ENCODE measurements around the gene PDE9A.

DNA sequence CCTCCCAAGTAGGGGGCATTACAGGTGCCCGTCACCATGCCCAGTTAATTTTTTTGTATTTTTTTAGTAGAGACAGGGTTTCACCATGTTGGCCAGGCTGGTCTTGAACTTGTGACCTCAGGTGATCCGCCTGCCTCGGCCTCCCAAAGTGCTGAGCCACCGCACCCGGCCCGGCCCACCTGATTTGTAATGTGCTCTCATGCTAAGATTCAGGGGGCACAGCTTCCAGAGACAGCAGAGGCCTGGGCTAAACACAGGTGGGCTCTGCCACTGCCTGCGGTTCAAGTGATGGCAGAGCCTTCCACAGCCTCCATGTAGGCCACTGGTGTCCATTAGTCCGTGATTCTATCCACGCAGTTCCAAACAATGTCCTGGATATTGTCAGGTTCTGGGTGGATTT, 98.4 kb downstream of the PDE9A start:
- TF ChIP-seq, protein P1, sequence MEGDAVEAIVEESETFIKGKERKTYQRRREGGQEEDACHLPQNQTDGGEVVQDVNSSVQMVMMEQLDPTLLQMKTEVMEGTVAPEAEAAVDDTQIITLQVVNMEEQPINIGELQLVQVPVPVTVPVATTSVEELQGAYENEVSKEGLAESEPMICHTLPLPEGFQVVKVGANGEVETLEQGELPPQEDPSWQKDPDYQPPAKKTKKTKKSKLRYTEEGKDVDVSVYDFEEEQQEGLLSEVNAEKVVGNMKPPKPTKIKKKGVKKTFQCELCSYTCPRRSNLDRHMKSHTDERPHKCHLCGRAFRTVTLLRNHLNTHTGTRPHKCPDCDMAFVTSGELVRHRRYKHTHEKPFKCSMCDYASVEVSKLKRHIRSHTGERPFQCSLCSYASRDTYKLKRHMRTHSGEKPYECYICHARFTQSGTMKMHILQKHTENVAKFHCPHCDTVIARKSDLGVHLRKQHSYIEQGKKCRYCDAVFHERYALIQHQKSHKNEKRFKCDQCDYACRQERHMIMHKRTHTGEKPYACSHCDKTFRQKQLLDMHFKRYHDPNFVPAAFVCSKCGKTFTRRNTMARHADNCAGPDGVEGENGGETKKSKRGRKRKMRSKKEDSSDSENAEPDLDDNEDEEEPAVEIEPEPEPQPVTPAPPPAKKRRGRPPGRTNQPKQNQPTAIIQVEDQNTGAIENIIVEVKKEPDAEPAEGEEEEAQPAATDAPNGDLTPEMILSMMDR (IDR thresholded peaks at IDR 0.05): no peak
- TF ChIP-seq POLR2A (IDR thresholded peaks at IDR 0.05): no peak

Measured in testis (tissue), 2 donors.